SJSA1 (cell line): Measurements from ENCODE around the gene DNM2. TPM values are rescaled to one million over a fixed set of nuclear protein-coding genes. Genes with fewer than 3 reads are reported as not detected.
"Not testable (repeated sequence)": the region's sequence is repeated elsewhere in the genome, so short reads cannot be mapped to it uniquely, and the experiment has no call there.

Source experiments
- DNase-seq, 2 experiments: peaks; one replicate each; pipeline ENCODE4 v3.0.0-alpha.2; 2015 to 2020; ENCODE audit warnings: low spot score in 2 of 2, low read depth in 1 of 2
- H3K27ac ChIP-seq: fragments of 250-450 bp; sonication (Bioruptor Pico); 2 replicates; pipeline ENCODE4 v1.5.1; 2020; ENCODE audit warnings: mild to moderate bottlenecking, moderate library complexity
- H3K27me3 ChIP-seq: fragments of 250-450 bp; sonication (Bioruptor Pico); replicated peaks from 2 replicates; pipeline ENCODE4 v1.5.1; 2020; ENCODE audit warnings: mild to moderate bottlenecking, moderate library complexity
- H3K36me3 ChIP-seq: fragments of 250-450 bp; sonication (Bioruptor Pico); 2 replicates; pipeline ENCODE4 v1.5.1; 2020; ENCODE audit warnings: mild to moderate bottlenecking
- H3K4me1 ChIP-seq: fragments of 250-450 bp; sonication (Bioruptor Pico); replicated peaks from 2 replicates; pipeline ENCODE4 v1.6.1; 2021; ENCODE audit warnings: mild to moderate bottlenecking
- H3K4me3 ChIP-seq: fragments of 250-450 bp; sonication (Bioruptor Pico); 2 replicates; pipeline ENCODE4 v1.5.1; 2020; ENCODE audit warnings: mild to moderate bottlenecking
- H3K9me3 ChIP-seq: fragments of 250-450 bp; sonication (Bioruptor Pico); replicated peaks from 2 replicates; pipeline ENCODE4 v1.5.1; 2020; ENCODE audit warnings: mild to moderate bottlenecking
- total RNA-seq: library from RNA; depleted of rRNA; stranded (reverse); fragments of >200 nt; shearing (Covaris generic); gene quantifications from 2 replicates; pipeline ENCODE4 v1.2.3, GENCODE V29; 2014; rRNA removed

DNM2 gene
- total RNA-seq: 57.8 and 58.4 TPM in 2 replicates

DNA sequence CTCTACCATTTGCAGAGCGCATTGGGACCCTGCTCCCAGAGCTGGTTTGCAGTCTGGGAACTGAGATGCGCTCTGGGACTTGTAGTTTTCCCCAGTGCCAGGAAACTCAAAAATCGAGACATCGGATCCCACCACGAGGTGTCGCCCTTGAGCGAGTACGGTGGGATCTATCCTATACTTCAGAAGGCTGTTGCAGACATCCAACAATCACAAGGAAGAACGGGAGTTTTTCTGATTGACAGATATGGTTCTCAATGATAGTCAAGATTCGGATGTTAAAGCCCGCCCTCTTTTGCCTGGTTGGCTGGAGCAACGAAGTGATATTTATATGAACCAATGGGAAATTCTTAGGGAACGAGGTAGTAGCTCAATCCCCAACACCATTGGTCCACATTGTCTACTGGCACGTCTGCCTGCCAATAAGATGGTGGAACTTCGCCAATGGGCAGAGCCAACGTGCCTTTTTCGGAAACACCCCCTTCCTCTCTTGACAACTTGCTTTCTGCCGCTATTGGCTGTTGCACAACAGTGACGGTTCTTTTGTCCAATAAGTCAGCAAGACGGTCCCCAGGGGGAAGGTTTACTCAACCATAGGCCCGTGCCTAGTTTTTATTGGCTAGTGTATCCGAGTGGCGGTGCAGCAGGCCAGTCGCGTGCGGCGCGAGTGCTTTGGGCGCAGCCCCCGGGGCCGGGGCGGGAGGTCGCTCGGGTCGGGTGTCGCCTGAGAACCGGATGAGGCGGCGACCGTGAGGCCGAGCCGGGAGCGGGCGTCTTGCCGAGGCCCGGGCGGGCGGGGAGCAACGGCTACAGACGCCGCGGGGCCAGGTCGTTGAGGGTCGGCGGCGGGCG lies at the start of gene DNM2:
Gene DNM2 (plus strand): TSS at position 724 of the 849 bp plus-strand sequence. CDS start 164 bp downstream, outside the sequence.
- Histone ChIP-seq H3K27ac (peak within 1 kb of the TSS; percentile 77), H3K36me3 (peaks cover 32% of the 10 kb centered on the region), H3K4me3 (peak within 1 kb of the TSS; percentile 96), H3K27me3 (no peaks in the 10 kb centered on the region), H3K4me1 (peaks cover 15% of the 10 kb centered on the region), H3K9me3 (no peaks in the 10 kb centered on the region)
- DNase-seq: peak; percentile 99 to 100

DNA sequence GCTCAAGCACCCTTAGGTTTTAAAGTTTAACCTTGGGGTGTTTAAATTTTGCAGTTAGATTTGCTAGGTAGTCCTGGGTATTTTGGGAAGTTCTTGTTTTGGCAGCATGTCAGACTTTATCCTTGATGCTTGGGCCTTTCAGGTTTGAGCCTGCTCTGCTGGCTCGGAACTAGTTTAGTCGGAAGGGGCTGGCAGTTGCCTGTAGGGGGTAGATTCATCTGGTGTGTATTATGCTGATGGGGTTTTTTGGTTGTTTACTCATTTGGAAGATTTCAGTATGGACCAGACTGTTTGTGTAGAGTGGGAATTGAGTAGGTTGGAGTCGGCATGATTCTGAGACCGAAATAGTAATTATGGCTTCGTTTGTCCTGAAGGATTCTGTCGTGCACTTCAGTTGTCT lies 48.6 kb upstream of the DNM2 start:
- H3K4me1 ChIP-seq: no peaks in the 10 kb centered on the region
- no peaks in the 10 kb centered on the region for H3K27me3 ChIP-seq
- no peak overlapping the region for H3K4me3 ChIP-seq
- no peaks in the 10 kb centered on the region for H3K9me3 ChIP-seq
- H3K27ac ChIP-seq: no peak overlapping the region
- peaks cover 89% of the 10 kb centered on the region for H3K36me3 ChIP-seq
- no peak for DNase-seq

DNA sequence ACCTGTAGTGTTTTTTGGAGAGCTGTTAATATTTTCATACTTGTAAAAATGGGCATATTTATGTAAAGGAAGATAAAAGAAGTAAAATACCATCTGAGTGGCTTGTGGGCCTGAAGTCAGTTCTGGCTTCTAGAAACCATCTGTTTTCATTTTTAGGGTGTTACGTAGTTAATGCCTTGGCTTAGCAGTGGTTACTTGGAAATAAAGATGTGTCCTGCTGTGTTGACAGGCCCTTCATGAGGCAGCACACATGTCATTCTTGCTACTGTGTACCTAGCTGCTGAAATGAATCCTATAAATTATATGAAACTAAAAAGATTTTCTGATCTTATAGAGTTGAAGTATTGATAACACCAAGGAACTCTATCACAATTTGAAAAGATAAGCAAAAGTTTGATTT lies 47.7 kb upstream of the DNM2 start:
- Histone ChIP-seq H3K4me1 (no peaks in the 10 kb centered on the region), H3K9me3 (no peaks in the 10 kb centered on the region), H3K27me3 (no peaks in the 10 kb centered on the region), H3K4me3 (no peak overlapping the region), H3K27ac (no peak overlapping the region), H3K36me3 (peaks cover 90% of the 10 kb centered on the region)
- DNase-seq: no peak

DNA sequence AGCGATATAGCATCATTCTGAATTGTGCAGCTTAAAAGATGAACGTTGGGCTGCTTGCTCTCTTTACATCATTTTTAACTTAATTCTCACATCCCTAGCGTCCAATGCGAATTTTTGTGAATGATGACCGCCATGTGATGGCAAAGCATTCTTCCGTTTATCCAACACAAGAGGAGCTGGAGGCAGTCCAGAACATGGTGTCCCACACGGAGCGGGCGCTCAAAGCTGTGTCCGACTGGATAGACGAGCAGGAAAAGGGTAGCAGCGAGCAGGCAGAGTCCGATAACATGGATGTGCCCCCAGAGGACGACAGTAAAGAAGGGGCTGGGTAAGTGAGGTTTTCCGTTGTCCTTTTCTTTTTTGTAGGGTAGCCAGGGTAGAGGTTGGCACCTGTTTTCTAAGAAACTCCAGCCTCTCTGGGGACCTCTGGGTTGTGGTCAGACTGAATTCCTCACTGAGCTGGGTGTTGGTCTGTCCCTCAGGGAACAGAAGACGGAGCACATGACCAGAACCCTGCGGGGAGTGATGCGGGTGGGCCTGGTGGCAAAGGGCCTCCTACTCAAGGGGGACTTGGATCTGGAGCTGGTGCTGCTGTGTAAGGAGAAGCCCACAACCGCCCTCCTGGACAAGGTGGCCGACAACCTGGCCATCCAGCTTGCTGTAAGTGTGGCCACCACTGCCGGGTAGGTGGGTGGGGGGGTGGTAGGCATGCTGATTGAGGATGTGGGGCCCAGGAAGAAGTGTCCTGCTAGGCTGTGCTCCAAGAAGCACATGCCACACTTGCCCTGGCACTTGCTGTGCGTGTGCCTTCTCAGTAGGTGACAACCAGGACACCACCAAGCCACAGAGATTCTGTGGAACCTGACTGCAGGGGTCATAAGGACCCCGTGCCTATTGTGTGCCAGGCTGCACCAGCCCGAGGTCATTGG lies 46.7 kb upstream of the DNM2 start:
- Histone ChIP-seq H3K9me3 (no peaks in the 10 kb centered on the region), H3K4me3 (no peak overlapping the region), H3K27me3 (no peaks in the 10 kb centered on the region), H3K4me1 (no peaks in the 10 kb centered on the region), H3K27ac (no peak overlapping the region), H3K36me3 (peaks cover 88% of the 10 kb centered on the region)
- DNase-seq: no peak

DNA sequence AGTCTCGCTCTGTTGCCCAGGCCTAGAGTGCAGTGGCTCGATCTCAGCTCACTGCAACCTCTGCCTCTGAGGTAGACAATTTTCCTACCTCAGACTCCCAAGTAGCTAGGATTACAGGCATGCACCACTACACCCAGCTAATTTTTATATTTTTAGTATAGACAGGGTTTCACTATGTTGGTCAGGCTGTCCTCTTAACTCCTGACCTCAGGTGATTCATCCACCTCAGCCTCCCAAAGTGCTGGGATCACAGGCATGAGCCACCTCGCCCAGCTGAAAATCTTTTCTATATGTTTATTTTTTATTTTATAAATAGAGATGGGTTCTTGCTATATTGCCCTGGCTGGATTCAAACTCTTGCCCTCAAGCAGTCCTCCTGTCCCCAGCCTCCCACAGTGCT lies 46.0 kb upstream of the DNM2 start:
- H3K4me3 ChIP-seq, DNase-seq: not testable (repeated sequence)
- peaks cover 87% of the 10 kb centered on the region for H3K36me3 ChIP-seq

DNA sequence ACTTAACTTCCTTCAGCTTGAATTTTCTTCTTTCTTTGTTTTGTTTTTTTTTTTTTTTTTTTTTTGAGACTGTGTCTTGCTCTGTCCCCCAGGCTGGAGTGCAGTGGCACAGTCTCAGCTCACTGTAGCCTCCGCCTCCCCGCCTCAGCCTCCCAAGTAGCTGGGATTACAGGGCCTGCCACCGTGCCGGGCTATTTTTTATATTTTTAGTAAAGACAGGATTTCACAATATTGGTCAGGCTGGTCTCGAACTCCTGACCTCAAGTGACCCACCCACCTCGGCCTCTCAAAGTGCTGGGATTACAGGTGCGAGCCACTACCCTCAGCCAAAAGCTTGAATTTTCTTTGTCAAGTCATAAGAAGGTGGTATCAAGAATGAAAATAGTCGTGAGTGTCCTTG lies 42.7 kb upstream of the DNM2 start:
- not testable (repeated sequence) for DNase-seq
- peaks cover 92% of the 10 kb centered on the region for H3K36me3 ChIP-seq

More for the DNA sequence above, 46.0 kb upstream of the DNM2 start:
- not testable (repeated sequence) for H3K9me3 ChIP-seq, H3K27ac ChIP-seq, H3K27me3 ChIP-seq, H3K4me1 ChIP-seq

DNA sequence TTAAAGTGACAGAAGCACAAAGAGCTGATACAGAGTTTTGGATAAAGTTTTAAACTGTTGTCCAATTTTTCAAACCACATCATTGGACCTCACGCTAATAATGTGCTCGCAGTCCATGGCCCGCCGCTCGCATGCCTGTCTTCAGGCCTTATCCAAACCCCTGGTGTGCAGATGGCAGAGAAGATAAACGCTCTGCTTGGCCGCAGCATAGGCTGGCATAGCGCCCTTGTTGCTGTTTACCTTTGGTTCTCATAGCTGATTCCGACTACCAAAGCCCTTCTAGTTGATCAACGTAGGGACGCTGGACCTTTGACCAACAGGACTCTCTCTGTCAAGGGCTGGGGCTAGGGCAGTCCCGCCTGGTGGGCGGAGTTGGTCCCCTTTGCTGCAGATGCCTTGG lies 40.1 kb upstream of the DNM2 start:
- H3K4me1 ChIP-seq: no peaks in the 10 kb centered on the region
- no peaks in the 10 kb centered on the region for H3K27me3 ChIP-seq
- H3K9me3 ChIP-seq: no peaks in the 10 kb centered on the region
- H3K4me3 ChIP-seq: no peak overlapping the region
- H3K36me3 ChIP-seq: peaks cover 92% of the 10 kb centered on the region
- no peak for DNase-seq
- H3K27ac ChIP-seq: no peak overlapping the region

More for the DNA sequence above, 42.7 kb upstream of the DNM2 start:
- not testable (repeated sequence) for H3K27me3 ChIP-seq, H3K27ac ChIP-seq, H3K9me3 ChIP-seq, H3K4me1 ChIP-seq, H3K4me3 ChIP-seq

DNA sequence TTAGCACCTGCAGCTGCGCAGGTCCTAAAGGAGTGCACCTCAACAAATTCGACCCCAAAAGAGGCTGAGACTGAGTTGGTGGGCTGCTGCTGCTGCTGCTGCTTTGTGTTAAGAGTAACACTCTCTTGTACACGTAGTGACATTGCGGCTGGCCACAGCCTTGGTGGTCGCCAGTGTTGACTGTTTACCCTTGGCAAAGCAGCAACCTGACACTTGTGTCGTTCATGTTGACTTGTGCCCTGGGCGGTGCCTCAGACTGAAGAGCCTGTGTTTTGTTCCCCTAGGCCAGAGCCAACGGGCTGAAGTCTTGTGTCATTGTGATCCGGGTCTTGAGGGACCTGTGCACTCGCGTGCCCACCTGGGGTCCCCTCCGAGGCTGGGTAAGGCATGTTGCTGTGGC lies 39.1 kb upstream of the DNM2 start:
- H3K27ac ChIP-seq: no peak overlapping the region
- no peak overlapping the region for H3K4me3 ChIP-seq
- no peaks in the 10 kb centered on the region for H3K4me1 ChIP-seq
- DNase-seq: no peak
- H3K36me3 ChIP-seq: peaks cover 92% of the 10 kb centered on the region
- no peaks in the 10 kb centered on the region for H3K9me3 ChIP-seq
- no peaks in the 10 kb centered on the region for H3K27me3 ChIP-seq

DNA sequence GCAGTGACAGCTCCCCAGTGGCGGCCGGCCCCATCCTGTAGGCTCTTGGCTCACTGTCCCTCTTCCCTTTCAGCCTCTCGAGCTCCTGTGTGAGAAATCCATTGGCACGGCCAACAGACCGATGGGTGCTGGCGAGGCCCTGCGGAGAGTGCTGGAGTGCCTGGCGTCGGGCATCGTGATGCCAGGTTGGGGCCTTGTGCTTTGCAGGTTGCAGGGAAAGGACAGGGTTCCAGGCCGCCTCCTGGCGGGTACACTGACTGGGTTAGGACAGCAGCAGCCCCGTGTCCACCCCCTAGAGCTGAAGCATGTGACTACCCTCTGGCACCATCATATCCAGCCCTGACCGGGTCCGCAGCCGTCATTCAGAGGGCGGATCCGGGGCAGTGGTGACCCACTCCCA lies 38.1 kb upstream of the DNM2 start:
- Histone ChIP-seq H3K9me3 (no peaks in the 10 kb centered on the region), H3K27ac (no peak overlapping the region), H3K36me3 (peaks cover 95% of the 10 kb centered on the region), H3K4me3 (no peak overlapping the region), H3K27me3 (no peaks in the 10 kb centered on the region), H3K4me1 (no peaks in the 10 kb centered on the region)
- DNase-seq: no peak

DNA sequence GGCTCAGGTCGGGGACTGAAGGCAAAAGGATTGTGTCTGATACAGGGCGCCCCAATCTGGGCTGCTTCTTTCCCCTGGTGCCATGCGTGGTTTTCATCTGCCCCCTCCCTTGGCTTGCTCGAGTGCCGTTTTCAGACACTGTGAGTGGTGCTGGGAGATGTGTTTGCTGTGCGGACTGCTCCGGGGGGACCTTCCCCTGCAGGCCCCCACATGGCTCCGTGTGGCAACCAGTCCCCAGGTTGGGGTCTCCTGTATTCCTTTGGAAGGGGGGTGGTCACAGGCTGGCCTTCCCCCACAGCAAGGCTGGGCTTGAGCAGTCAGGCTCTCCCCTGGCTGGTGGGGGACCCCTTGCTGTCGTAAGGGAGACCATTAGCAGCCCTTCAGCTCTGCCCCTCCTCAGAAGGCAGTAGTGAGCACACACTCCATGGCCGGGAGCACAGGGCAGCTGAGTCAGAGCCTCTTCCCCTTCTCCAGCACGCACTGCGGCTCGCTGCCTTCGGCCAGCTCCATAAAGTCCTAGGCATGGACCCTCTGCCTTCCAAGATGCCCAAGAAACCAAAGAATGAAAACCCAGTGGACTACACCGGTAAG lies 37.2 kb upstream of the DNM2 start:
- Histone ChIP-seq H3K4me3 (no peak overlapping the region), H3K4me1 (no peaks in the 10 kb centered on the region), H3K27me3 (no peaks in the 10 kb centered on the region), H3K36me3 (peaks cover 98% of the 10 kb centered on the region), H3K9me3 (no peaks in the 10 kb centered on the region), H3K27ac (no peak overlapping the region)
- DNase-seq: no peak

DNA sequence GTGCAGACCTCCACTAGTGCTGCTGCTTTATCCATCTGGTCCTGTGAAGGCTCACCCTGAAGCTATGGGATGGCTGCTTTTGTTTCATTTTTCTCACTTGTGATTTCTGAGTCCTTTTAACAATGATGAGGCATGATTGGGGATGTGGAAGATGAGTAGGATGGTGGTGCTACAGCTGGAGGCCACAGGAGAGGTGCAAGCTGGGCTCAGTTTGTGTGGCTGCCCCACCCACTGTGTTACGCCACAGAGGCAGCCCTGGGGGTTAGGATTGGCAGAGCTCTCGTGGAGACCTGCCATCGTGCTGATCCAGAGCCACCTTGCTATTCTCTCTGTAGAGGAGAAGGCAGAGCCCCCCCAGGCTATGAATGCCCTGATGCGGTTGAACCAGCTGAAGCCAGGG lies 36.2 kb upstream of the DNM2 start:
- no peak for DNase-seq
- Histone ChIP-seq H3K27ac (no peak overlapping the region), H3K9me3 (no peaks in the 10 kb centered on the region), H3K4me3 (no peak overlapping the region), H3K27me3 (no peaks in the 10 kb centered on the region), H3K36me3 (peaks cover 98% of the 10 kb centered on the region), H3K4me1 (no peaks in the 10 kb centered on the region)

DNA sequence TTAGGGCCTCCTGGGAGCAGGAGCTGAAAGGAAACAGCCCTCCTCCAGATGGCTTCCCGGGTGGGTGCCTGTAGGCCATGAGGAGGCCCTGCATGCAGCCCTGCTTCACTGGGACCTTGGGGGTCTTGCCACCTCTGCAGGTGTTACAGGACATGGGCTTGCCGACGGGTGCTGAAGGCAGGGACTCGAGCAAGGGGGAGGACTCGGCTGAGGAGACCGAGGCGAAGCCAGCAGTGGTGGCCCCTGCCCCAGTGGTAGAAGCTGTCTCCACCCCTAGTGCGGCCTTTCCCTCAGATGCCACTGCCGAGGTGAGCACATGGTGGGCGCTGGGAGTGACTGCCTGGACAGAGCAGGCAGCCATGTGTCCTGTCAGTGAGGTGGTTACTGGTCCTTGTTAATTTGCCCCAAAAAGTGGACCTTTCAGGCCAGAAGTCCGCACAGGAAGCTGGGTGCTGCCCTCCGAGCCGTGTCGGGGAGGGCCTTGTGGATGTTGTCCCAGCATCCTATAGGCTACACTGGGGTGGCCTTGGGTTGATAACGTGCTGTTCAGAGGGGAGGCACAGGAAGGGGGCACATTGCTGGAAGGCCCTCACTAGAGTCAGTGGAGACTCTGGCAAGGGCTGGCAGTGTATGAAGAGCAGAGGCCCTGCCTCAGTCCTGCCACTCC lies 35.3 kb upstream of the DNM2 start:
- no peak for DNase-seq
- Histone ChIP-seq H3K4me3 (no peak overlapping the region), H3K36me3 (peaks cover 97% of the 10 kb centered on the region)

DNA sequence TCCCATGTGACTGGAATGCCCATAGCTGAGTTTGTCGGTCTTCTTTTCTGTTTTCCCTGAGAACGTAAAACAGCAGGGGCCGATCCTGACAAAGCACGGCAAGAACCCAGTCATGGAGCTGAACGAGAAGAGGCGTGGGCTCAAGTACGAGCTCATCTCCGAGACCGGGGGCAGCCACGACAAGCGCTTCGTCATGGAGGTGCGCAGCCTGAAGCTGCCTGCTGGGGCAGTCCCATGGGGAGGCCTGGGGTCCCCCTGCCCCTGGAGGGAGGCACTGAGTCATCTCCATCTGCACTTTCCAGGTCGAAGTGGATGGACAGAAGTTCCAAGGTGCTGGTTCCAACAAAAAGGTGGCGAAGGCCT lies 34.8 kb upstream of the DNM2 start:
- H3K9me3 ChIP-seq: no peaks in the 10 kb centered on the region
- no peak for DNase-seq
- H3K27me3 ChIP-seq: no peaks in the 10 kb centered on the region
- H3K4me3 ChIP-seq: no peak overlapping the region
- no peaks in the 10 kb centered on the region for H3K4me1 ChIP-seq
- H3K27ac ChIP-seq: no peak overlapping the region
- H3K36me3 ChIP-seq: peaks cover 97% of the 10 kb centered on the region

More for the DNA sequence above, 35.3 kb upstream of the DNM2 start:
- Histone ChIP-seq H3K27ac (no peak overlapping the region), H3K27me3 (no peaks in the 10 kb centered on the region), H3K9me3 (no peaks in the 10 kb centered on the region), H3K4me1 (no peaks in the 10 kb centered on the region)
